A549 (cell line): ENCODE results near the gene ARHGEF16. TPM values are rescaled to one million over a fixed set of nuclear protein-coding genes. Genes with fewer than 3 reads are reported as not detected.

Experiments used
- ATAC-seq, 2 experiments: fragments of 200-7000 bp in 1 of 2; fragments of >200 bp in 1 of 2; cut with Nextera tagmentation in 1 of 2; cut with Tn5 transposase in 1 of 2; 3 replicates each; pipeline versions ENCODE4 v1.8.0 to v1.9.1; 2018 to 2020; ENCODE audit warnings: mild to moderate bottlenecking in 1 of 2, moderate library complexity in 1 of 2
- CTCF ChIA-PET: fragments of 300-600 bp; sonication (Branson Sonifier 250); formaldehyde crosslinking; extraction: SDS; loops from one replicate; lab custom pipeline; 2021; ENCODE audit warnings: antibody characterized with exemption, inconsistent platforms; lab: Yijun Ruan, JAX
- POLR2A ChIA-PET: fragments of 350-600 bp; formaldehyde crosslinking; extraction: SDS; loops from one replicate; lab custom pipeline; 2021; ENCODE audit warnings: antibody characterized with exemption, inconsistent platforms; lab: Yijun Ruan, JAX
- DNase-seq, 2 experiments: peaks; one replicate each; pipeline versions ENCODE4 v3.0.0 to v3.0.0-alpha.2; 2011 to 2016; ENCODE audit warnings: low read depth in 1 of 2, low spot score in 1 of 2
- FAIRE-seq: peaks from 2 replicates; lab custom pipeline; 2011; peaks lifted over from hg19 to GRCh38; lab: Jason Lieb, UNC
- H3K27ac ChIP-seq, 2 experiments: fragments of >200 bp; sonication (Bioruptor Twin); formaldehyde crosslinking; 3 replicates each; pipeline ENCODE4 v1.5.1; 2016 to 2017
- H3K4me1 ChIP-seq: fragments of >200 bp; sonication (Bioruptor Twin); formaldehyde crosslinking; 3 replicates; pipeline ENCODE4 v1.6.1; 2016
- H3K4me2 ChIP-seq: fragments of >200 bp; sonication (Bioruptor Twin); formaldehyde crosslinking; 3 replicates; pipeline ENCODE4 v1.6.1; 2016
- H3K4me3 ChIP-seq: fragments of >200 bp; sonication (Bioruptor Twin); formaldehyde crosslinking; 3 replicates; pipeline ENCODE4 v1.5.1; 2016
- H3K9me3 ChIP-seq: fragments of >200 bp; sonication (Bioruptor Twin); formaldehyde crosslinking; 3 replicates; pipeline ENCODE4 v1.6.1; 2016
- CBX8 ChIP-seq: fragments of 200-600 bp; sonication (generic); IDR thresholded peaks from 2 replicates; pipeline ENCODE4 v1.6.1; 2016
- CHD4 ChIP-seq: fragments of 200-600 bp; sonication (generic); IDR thresholded peaks from 2 replicates; pipeline ENCODE4 v1.6.1; 2016; ENCODE audit warnings: antibody characterized with exemption, mild to moderate bottlenecking, borderline replicate concordance
- ESRRA ChIP-seq: fragments of 150-350 bp; IDR thresholded peaks from 2 replicates; pipeline ENCODE4 v1.6.1; 2014; ENCODE audit warnings: mild to moderate bottlenecking, low read length, borderline replicate concordance
- FOSL2 ChIP-seq, 2 experiments: fragments of 450-650 bp in 1 of 2; fragments of >200 bp in 1 of 2; sonication (Bioruptor Twin) in 1 of 2; formaldehyde crosslinking; IDR thresholded peaks; 2 replicates each; pipeline versions ENCODE4 v1.5.0 to v1.6.1; 2016 to 2020; ENCODE audit warnings: mild to moderate bottlenecking in 1 of 2, moderate library complexity in 1 of 2
- GATA3 ChIP-seq: IDR thresholded peaks from 2 replicates; pipeline ENCODE4 v1.6.1; 2012; ENCODE audit warnings: borderline replicate concordance
- HEYL ChIP-seq: fragments of 250-450 bp; sonication (Bioruptor Pico); IDR thresholded peaks from 2 replicates; pipeline ENCODE4 v1.8.0; 2021; ENCODE audit warnings: mild to moderate bottlenecking, moderate library complexity
- KDM5A ChIP-seq: fragments of 200-600 bp; sonication (generic); IDR thresholded peaks from 2 replicates; pipeline ENCODE4 v1.6.1; 2016; ENCODE audit warnings: antibody characterized with exemption, mild to moderate bottlenecking
- MAZ ChIP-seq: fragments of 150-350 bp; IDR thresholded peaks from 2 replicates; pipeline ENCODE4 v1.6.1; 2014; ENCODE audit warnings: antibody characterized with exemption, low read depth, low read length, borderline replicate concordance
- MYC ChIP-seq: IDR thresholded peaks from 2 replicates; pipeline ENCODE4 v1.6.1; 2012; ENCODE audit warnings: mild to moderate bottlenecking, inconsistent platforms, low read length, improper control_type of control experiment, borderline replicate concordance
- NFE2L2 ChIP-seq: fragments of 150-350 bp; conservative IDR thresholded peaks from 2 replicates; pipeline ENCODE4 v1.6.1; 2014; ENCODE audit warnings: low read length
- NR3C1 ChIP-seq: fragments of >200 bp; sonication (Bioruptor Twin); formaldehyde crosslinking; IDR thresholded peaks from 3 replicates; pipeline ENCODE4 v1.6.1; 2017
- RARB ChIP-seq: fragments of 250-450 bp; sonication (Bioruptor Pico); IDR thresholded peaks from 2 replicates; pipeline ENCODE4 v1.8.0; 2021; ENCODE audit warnings: mild to moderate bottlenecking, moderate library complexity
- RFX5 ChIP-seq: fragments of 450-650 bp; IDR thresholded peaks from 2 replicates; pipeline ENCODE4 v1.7.1; 2014; ENCODE audit warnings: antibody characterized with exemption, mild to moderate bottlenecking, moderate library complexity
- RNF2 ChIP-seq: fragments of 200-600 bp; sonication (generic); IDR thresholded peaks from 2 replicates; pipeline ENCODE4 v1.6.1; 2016; ENCODE audit warnings: low read depth, mild to moderate bottlenecking, antibody characterized with exemption, moderate library complexity, borderline replicate concordance
- ZSCAN20 ChIP-seq: fragments of 250-450 bp; sonication (Bioruptor Pico); IDR thresholded peaks from 2 replicates; pipeline ENCODE4 v1.8.0; 2022; ENCODE audit warnings: mild to moderate bottlenecking, moderate library complexity
- WGBS: methylation state at CpG from one replicate; pipeline ENCODE4 v1.1.6; 2017; ENCODE audit errors: missing lambda C conversion rate; 5-methylcytosine and 5-hydroxymethylcytosine counted together
- polyA plus RNA-seq, 4 experiments: library from polyadenylated mRNA; depleted of rRNA in 3 of 4; stranded (reverse); fragments of >200 nt; fragmentation: RNase III in 1 of 4; extraction: RNeasy Plus Mini Kit Qiagen cat#74134 plus additional on column Dnase treatment in 1 of 4; gene quantifications; 2 replicates in 3 of 4; 3 replicates in 1 of 4; pipeline ENCODE4 v1.2.3, GENCODE V29; 2011 to 2017
- TF ChIP-seq, protein P1 (sequence below): fragments of 250-450 bp; sonication (Bioruptor Pico); IDR thresholded peaks from 2 replicates; pipeline ENCODE4 v1.5.0; 2021; ENCODE audit warnings: mild to moderate bottlenecking, moderate library complexity, borderline replicate concordance
- TF ChIP-seq, protein P2 (sequence below): fragments of 200-600 bp; sonication (generic); IDR thresholded peaks from 2 replicates; pipeline ENCODE4 v1.6.1; 2016; ENCODE audit warnings: antibody characterized with exemption, mild to moderate bottlenecking, moderate library complexity
- TF ChIP-seq, protein P3 (sequence below): IDR thresholded peaks from 2 replicates; pipeline ENCODE4 v1.6.1; 2012
- TF ChIP-seq, protein P4 (sequence below): IDR thresholded peaks from 2 replicates; pipeline ENCODE4 v1.6.1; 2012; ENCODE audit warnings: low read depth, borderline replicate concordance
- TF ChIP-seq, protein P5 (sequence below): fragments of >200 bp; sonication (Bioruptor Twin); formaldehyde crosslinking; IDR thresholded peaks from 2 replicates; pipeline ENCODE4 v1.6.1; 2016

The ARHGEF16 gene
- polyA plus RNA-seq, 2 of the 4 experiments (the other 2 are of a cell fraction) = 1.4 to 3.2 TPM

DNA sequence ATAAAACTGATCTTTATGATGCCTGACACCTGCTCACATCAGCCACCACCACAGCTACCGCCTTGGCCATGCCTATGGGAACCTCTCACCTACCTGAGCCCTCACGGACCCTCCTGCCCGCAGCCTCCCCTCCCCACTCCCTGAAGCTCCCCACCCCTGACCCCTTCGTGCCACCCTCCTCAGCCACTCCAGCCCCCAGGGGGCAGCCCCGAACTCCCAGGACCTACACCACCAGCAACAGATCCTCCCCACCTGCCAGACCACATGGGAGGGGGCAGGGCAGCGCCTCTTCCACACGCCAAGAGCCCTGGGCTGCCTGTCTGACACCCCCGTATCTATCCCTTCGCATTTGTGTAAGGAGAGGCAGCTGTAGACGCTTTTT, 14.2 kb upstream of the ARHGEF16 start (continued):
- TF ChIP-seq, protein P1, sequence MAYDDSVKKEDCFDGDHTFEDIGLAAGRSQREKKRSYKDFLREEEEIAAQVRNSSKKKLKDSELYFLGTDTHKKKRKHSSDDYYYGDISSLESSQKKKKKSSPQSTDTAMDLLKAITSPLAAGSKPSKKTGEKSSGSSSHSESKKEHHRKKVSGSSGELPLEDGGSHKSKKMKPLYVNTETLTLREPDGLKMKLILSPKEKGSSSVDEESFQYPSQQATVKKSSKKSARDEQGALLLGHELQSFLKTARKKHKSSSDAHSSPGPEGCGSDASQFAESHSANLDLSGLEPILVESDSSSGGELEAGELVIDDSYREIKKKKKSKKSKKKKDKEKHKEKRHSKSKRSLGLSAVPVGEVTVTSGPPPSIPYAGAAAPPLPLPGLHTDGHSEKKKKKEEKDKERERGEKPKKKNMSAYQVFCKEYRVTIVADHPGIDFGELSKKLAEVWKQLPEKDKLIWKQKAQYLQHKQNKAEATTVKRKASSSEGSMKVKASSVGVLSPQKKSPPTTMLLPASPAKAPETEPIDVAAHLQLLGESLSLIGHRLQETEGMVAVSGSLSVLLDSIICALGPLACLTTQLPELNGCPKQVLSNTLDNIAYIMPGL = no peak
- TF ChIP-seq FOSL2 (IDR thresholded peaks at IDR 0.05) (no peak), FOSL2 (CRISPR knock-in tag; IDR thresholded peaks at IDR 0.05) (no peak)

DNA sequence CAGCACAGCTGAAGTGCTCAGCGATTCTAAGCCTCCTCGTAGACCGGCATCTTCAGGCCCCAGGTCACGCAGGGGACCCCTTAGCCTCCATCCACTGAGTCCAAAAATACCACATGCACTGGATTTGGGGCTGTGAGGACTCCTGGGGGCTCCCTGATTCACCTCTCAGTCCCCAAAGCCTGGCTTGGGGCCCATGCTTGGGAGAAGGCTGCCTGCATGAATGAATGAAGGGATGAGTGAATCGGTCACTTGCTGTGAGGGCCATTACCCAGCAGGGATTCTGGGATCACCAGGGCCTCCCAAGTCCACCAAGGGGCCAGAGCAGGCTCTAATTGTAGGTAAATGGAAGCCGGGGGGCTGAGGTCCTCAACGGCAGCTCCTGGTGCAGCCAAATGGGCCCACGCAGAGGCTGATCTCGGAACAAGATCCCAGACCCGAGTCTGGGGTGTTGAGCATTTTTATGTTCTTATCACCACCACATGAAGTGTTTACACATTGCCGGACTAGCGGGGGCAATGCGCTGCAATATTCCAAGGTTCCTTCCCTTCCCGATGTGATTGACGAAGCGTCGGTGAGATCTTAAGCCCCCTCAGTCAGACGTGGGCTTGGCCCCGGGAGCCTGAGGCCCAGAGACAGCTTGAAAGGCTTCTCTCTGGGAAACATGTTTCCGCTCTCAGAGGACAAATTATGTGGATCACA, 13.6 kb upstream of the ARHGEF16 start:
- Histone ChIP-seq H3K4me2 (no peak overlapping the region), H3K9me3 (no peaks in the 10 kb centered on the region), H3K4me1 (no peaks in the 10 kb centered on the region), H3K4me3 (no peak overlapping the region), H3K27ac (no peak overlapping the region)
- DNase-seq (no peak), ATAC-seq (no peak), FAIRE-seq (no peak)
- WGBS = 73% methylated on average over 18 of the region's 20 CpGs
- ChIA-PET CTCF (interaction anchor here (2.3 kb wide), 1 partner anchor 12 kb away, joined by 14 read pairs; no protein-coding TSS in a partner anchor), POLR2A (no interaction called here)
- TF ChIP-seq MAZ = no peak
- no peak for TF ChIP-seq KDM5A
- TF ChIP-seq CHD4 = no peak
- TF ChIP-seq, protein P2, sequence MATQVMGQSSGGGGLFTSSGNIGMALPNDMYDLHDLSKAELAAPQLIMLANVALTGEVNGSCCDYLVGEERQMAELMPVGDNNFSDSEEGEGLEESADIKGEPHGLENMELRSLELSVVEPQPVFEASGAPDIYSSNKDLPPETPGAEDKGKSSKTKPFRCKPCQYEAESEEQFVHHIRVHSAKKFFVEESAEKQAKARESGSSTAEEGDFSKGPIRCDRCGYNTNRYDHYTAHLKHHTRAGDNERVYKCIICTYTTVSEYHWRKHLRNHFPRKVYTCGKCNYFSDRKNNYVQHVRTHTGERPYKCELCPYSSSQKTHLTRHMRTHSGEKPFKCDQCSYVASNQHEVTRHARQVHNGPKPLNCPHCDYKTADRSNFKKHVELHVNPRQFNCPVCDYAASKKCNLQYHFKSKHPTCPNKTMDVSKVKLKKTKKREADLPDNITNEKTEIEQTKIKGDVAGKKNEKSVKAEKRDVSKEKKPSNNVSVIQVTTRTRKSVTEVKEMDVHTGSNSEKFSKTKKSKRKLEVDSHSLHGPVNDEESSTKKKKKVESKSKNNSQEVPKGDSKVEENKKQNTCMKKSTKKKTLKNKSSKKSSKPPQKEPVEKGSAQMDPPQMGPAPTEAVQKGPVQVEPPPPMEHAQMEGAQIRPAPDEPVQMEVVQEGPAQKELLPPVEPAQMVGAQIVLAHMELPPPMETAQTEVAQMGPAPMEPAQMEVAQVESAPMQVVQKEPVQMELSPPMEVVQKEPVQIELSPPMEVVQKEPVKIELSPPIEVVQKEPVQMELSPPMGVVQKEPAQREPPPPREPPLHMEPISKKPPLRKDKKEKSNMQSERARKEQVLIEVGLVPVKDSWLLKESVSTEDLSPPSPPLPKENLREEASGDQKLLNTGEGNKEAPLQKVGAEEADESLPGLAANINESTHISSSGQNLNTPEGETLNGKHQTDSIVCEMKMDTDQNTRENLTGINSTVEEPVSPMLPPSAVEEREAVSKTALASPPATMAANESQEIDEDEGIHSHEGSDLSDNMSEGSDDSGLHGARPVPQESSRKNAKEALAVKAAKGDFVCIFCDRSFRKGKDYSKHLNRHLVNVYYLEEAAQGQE = no peak
- TF ChIP-seq, protein P3, sequence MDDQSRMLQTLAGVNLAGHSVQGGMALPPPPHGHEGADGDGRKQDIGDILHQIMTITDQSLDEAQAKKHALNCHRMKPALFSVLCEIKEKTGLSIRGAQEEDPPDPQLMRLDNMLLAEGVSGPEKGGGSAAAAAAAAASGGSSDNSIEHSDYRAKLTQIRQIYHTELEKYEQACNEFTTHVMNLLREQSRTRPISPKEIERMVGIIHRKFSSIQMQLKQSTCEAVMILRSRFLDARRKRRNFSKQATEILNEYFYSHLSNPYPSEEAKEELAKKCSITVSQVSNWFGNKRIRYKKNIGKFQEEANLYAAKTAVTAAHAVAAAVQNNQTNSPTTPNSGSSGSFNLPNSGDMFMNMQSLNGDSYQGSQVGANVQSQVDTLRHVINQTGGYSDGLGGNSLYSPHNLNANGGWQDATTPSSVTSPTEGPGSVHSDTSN = no peak

DNA sequence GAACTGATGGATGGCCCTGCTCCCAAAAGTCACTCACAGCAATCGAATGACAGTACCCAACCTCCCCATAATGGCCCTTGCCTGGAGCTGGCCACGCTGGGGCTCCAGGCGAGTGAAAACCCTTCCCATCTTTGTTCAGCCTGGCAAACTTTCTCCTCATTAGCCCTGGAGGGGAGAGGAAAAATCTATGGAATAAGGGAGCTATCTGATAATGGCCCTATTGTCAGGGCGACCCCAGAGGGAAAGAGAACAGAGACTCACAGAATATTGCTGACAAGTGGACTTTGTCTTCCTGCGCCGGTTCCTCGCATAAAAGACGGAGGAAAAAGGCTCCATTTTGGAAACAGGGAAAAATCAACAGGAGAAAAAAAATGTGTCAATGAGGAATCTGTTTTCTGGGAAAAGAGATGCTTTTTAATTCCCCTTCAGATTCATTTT, 13.0 kb upstream of the ARHGEF16 start:
- no peak for FAIRE-seq
- no peaks in the 10 kb centered on the region for H3K4me1 ChIP-seq
- TF ChIP-seq, protein P2 = no peak
- TF ChIP-seq MYC (no peak), HEYL (no peak), RNF2 (no peak), NFE2L2 (no peak), ZSCAN20 (CRISPR knock-in tag) (no peak), CBX8 (no peak), CHD4 (no peak), ESRRA (no peak), NR3C1 (no peak), RFX5 (no peak), GATA3 (no peak), RARB (CRISPR knock-in tag) (no peak)
- TF ChIP-seq, protein P4, sequence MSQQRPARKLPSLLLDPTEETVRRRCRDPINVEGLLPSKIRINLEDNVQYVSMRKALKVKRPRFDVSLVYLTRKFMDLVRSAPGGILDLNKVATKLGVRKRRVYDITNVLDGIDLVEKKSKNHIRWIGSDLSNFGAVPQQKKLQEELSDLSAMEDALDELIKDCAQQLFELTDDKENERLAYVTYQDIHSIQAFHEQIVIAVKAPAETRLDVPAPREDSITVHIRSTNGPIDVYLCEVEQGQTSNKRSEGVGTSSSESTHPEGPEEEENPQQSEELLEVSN = no peak
- TF ChIP-seq, protein P5, sequence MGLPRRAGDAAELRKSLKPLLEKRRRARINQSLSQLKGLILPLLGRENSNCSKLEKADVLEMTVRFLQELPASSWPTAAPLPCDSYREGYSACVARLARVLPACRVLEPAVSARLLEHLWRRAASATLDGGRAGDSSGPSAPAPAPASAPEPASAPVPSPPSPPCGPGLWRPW = no peak
- TF ChIP-seq, protein P3 = no peak
- TF ChIP-seq, all 56 proteins: peak for 0
- H3K4me2 ChIP-seq = no peak overlapping the region
- POLR2A ChIA-PET = no interaction called here
- 63% methylated on average over 6 of the region's 8 CpGs for WGBS
- H3K9me3 ChIP-seq = no peaks in the 10 kb centered on the region; the same call in 2 of the 3 replicates
- no peak overlapping the region for H3K4me3 ChIP-seq
- no peak overlapping the region for H3K27ac ChIP-seq
- no peak for ATAC-seq
- DNase-seq = no peak
- CTCF ChIA-PET = interaction anchor here (1.2 to 2.3 kb wide), 2 partner anchors 12 to 14 kb away, joined by 4 to 14 read pairs; no protein-coding TSS in a partner anchor
